GM23338 (cell line): ENCODE measurements around the gene AFF3. TPM values are rescaled to one million over a fixed set of nuclear protein-coding genes. Genes with fewer than 3 reads are reported as not detected.

Source experiments
- ATAC-seq: fragments of 200-7000 bp; cut with Tn5 transposase; 3 replicates; pipeline ENCODE4 v1.9.1; 2020
- DNase-seq: peaks from one replicate; pipeline ENCODE4 v3.0.0-alpha.2; 2015; ENCODE audit warnings: low spot score
- H2AFZ ChIP-seq: fragments of 200-600 bp; sonication (generic); 2 replicates; pipeline ENCODE4 v1.8.0; 2016; ENCODE audit warnings: antibody characterized with exemption, mild to moderate bottlenecking, moderate library complexity
- H3F3A ChIP-seq: fragments of 200-600 bp; sonication (generic); replicated peaks from 2 replicates; pipeline ENCODE4 v1.8.0; 2017; ENCODE audit warnings: antibody characterized with exemption, mixed run types, low read depth
- H3K27ac ChIP-seq: fragments of 200-600 bp; sonication (generic); 2 replicates; pipeline ENCODE4 v1.6.1; 2016; ENCODE audit warnings: low read depth
- H3K27me3 ChIP-seq: fragments of 200-600 bp; sonication (generic); 2 replicates; pipeline ENCODE4 v1.8.0; 2016; ENCODE audit warnings: mild to moderate bottlenecking, mixed run types, moderate library complexity; ENCODE audit not compliant: insufficient read depth
- H3K36me3 ChIP-seq: fragments of 200-600 bp; sonication (generic); 2 replicates; pipeline ENCODE4 v1.8.0; 2016; ENCODE audit warnings: mild to moderate bottlenecking; ENCODE audit not compliant: insufficient read depth
- H3K4me1 ChIP-seq: fragments of 200-600 bp; sonication (generic); 2 replicates; pipeline ENCODE4 v1.8.0; 2016; ENCODE audit warnings: mild to moderate bottlenecking, moderate library complexity; ENCODE audit not compliant: insufficient read depth
- H3K4me2 ChIP-seq: fragments of 200-600 bp; sonication (generic); 2 replicates; pipeline ENCODE4 v1.7.1; 2017; ENCODE audit warnings: mixed run types
- H3K4me3 ChIP-seq: fragments of 200-600 bp; sonication (generic); 2 replicates; pipeline ENCODE4 v1.6.1; 2016; ENCODE audit warnings: mixed run types
- H3K79me2 ChIP-seq: fragments of 200-600 bp; sonication (generic); replicated peaks from 2 replicates; pipeline ENCODE4 v1.8.0; 2017; ENCODE audit warnings: mild to moderate bottlenecking; ENCODE audit not compliant: insufficient read depth
- H3K9me2 ChIP-seq: fragments of 200-600 bp; sonication (generic); 2 replicates; pipeline ENCODE4 v1.8.0; 2017; ENCODE audit not compliant: insufficient read depth
- H4K20me1 ChIP-seq: fragments of 200-600 bp; sonication (generic); replicated peaks from 2 replicates; pipeline ENCODE4 v1.8.0; 2017; ENCODE audit warnings: mild to moderate bottlenecking; ENCODE audit not compliant: insufficient read depth
- H3K27ac Mint-ChIP-seq: 2 replicates; pipeline ENCODE4 v1.8.0; 2020; ENCODE audit warnings: inconsistent platforms, mild to moderate bottlenecking, moderate library complexity, mixed read lengths
- H3K27me3 Mint-ChIP-seq: 3 replicates; pipeline ENCODE4 v1.8.0; 2022; ENCODE audit warnings: low read depth, mild to moderate bottlenecking, moderate library complexity, mixed read lengths, inconsistent platforms; ENCODE audit not compliant: insufficient read depth, poor library complexity
- H3K36me3 Mint-ChIP-seq: 3 replicates; pipeline ENCODE4 v1.8.0; 2021; ENCODE audit warnings: low read depth, mild to moderate bottlenecking, inconsistent platforms, moderate library complexity, mixed read lengths
- H3K4me1 Mint-ChIP-seq: 3 replicates; pipeline ENCODE4 v1.8.0; 2020; ENCODE audit warnings: mild to moderate bottlenecking, inconsistent platforms, mixed read lengths
- H3K4me3 Mint-ChIP-seq: 3 replicates; pipeline ENCODE4 v1.8.0; 2021; ENCODE audit warnings: moderate library complexity, mild to moderate bottlenecking, inconsistent platforms, mixed read lengths
- H3K9me3 Mint-ChIP-seq: 3 replicates; pipeline ENCODE4 v1.8.0; 2020; ENCODE audit warnings: moderate library complexity, mild to moderate bottlenecking, inconsistent platforms, mixed read lengths
- CREB1 ChIP-seq: fragments of 250-450 bp; sonication (Bioruptor Pico); IDR thresholded peaks from 2 replicates; pipeline ENCODE4 v1.5.0; 2020; ENCODE audit warnings: low read depth, mild to moderate bottlenecking, moderate library complexity
- EZH2 ChIP-seq: fragments of 200-600 bp; sonication (generic); IDR thresholded peaks from one replicate; pipeline ENCODE4 v1.8.0; 2017; ENCODE audit warnings: antibody characterized with exemption, mild to moderate bottlenecking, low read depth; ENCODE audit not compliant: unreplicated experiment
- NANOG ChIP-seq: IDR thresholded peaks from 2 replicates; pipeline ENCODE4 v1.6.1; 2016; ENCODE audit warnings: antibody characterized with exemption, borderline replicate concordance
- STAT1 ChIP-seq: IDR thresholded peaks from one replicate; pipeline ENCODE4 v1.6.1; 2016; ENCODE audit warnings: antibody characterized with exemption; ENCODE audit not compliant: unreplicated experiment
- ZNF114 ChIP-seq: fragments of 250-450 bp; sonication (Bioruptor Pico); IDR thresholded peaks from 2 replicates; pipeline ENCODE4 v1.5.0; 2020; ENCODE audit warnings: mild to moderate bottlenecking, moderate library complexity
- ZNF331 ChIP-seq: fragments of 250-450 bp; sonication (Bioruptor Pico); IDR thresholded peaks from 2 replicates; pipeline ENCODE4 v1.5.0; 2020; ENCODE audit warnings: low read depth, mild to moderate bottlenecking, moderate library complexity
- ZNF462 ChIP-seq: fragments of 250-450 bp; sonication (Bioruptor Pico); IDR thresholded peaks from 2 replicates; pipeline ENCODE4 v1.5.0; 2020; ENCODE audit warnings: mild to moderate bottlenecking, moderate library complexity
- polyA plus RNA-seq: library from polyadenylated mRNA; unstranded; fragments of >200 nt; fragmentation: Nextera tagmentation; extraction: Ambion mirVana; gene quantifications from 2 replicates; pipeline ENCODE4 v1.2.1, GENCODE V29; 2016
- total RNA-seq: library from RNA; depleted of rRNA; stranded (reverse); fragments of >200 nt; shearing (Covaris generic); gene quantifications from 2 replicates; pipeline ENCODE4 v1.2.3, GENCODE V29; 2014
- TF ChIP-seq, protein P1 (sequence below): IDR thresholded peaks from one replicate; pipeline ENCODE4 v1.6.1; 2018; ENCODE audit warnings: antibody characterized with exemption; ENCODE audit not compliant: unreplicated experiment

AFF3 gene
- total and polyA plus RNA-seq, 2 experiments from 2014 or later, result 0.73 to 1.4 TPM

DNA sequence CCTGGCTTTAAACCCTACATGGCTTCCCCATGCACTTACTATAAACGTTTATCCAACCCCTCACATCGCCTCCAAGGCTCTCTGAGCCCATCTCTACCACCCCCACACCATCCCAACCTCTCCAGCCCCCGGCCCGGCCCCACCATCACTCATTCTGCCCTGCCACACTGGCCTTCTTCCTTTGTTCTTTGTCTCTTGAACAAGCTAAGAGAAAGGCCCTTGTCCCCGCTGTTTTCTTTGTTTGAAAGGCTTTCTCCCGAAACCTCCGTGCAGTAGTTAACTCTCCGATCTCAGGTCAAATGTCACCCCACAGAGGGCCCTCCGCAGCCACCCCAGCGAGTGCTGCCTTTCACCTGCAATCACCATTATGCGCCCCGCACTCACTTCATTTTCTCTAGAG is 100.4 kb downstream of the AFF3 start:
- H3K9me2 ChIP-seq, result no peaks in the 10 kb centered on the region
- no peaks in the 10 kb centered on the region for H3K27me3 Mint-ChIP-seq
- H2AFZ ChIP-seq, result no peak overlapping the region
- TF ChIP-seq ZNF331 (CRISPR knock-in tag) (no peak), NANOG (no peak), ZNF114 (no peak), ZNF462 (CRISPR knock-in tag) (no peak), STAT1 (no peak), CREB1 (CRISPR knock-in tag) (no peak), EZH2 (no peak)
- TF ChIP-seq, protein P1, sequence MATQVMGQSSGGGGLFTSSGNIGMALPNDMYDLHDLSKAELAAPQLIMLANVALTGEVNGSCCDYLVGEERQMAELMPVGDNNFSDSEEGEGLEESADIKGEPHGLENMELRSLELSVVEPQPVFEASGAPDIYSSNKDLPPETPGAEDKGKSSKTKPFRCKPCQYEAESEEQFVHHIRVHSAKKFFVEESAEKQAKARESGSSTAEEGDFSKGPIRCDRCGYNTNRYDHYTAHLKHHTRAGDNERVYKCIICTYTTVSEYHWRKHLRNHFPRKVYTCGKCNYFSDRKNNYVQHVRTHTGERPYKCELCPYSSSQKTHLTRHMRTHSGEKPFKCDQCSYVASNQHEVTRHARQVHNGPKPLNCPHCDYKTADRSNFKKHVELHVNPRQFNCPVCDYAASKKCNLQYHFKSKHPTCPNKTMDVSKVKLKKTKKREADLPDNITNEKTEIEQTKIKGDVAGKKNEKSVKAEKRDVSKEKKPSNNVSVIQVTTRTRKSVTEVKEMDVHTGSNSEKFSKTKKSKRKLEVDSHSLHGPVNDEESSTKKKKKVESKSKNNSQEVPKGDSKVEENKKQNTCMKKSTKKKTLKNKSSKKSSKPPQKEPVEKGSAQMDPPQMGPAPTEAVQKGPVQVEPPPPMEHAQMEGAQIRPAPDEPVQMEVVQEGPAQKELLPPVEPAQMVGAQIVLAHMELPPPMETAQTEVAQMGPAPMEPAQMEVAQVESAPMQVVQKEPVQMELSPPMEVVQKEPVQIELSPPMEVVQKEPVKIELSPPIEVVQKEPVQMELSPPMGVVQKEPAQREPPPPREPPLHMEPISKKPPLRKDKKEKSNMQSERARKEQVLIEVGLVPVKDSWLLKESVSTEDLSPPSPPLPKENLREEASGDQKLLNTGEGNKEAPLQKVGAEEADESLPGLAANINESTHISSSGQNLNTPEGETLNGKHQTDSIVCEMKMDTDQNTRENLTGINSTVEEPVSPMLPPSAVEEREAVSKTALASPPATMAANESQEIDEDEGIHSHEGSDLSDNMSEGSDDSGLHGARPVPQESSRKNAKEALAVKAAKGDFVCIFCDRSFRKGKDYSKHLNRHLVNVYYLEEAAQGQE, result no peak
- DNase-seq (peak; percentile 14), ATAC-seq (peak; percentile 85)
- H3K4me1 ChIP-seq, result no peaks in the 10 kb centered on the region
- H3K79me2 ChIP-seq, result no peaks in the 10 kb centered on the region
- H3K27ac ChIP-seq, result no peak overlapping the region
- H3K36me3 ChIP-seq, result no peaks in the 10 kb centered on the region
- no peaks in the 10 kb centered on the region for H3F3A ChIP-seq
- H3K4me2 ChIP-seq, result no peak overlapping the region
- H3K9me3 Mint-ChIP-seq, result no peaks in the 10 kb centered on the region
- no peak overlapping the region for H3K27ac Mint-ChIP-seq
- no peak overlapping the region for H3K4me3 ChIP-seq
- no peaks in the 10 kb centered on the region for H4K20me1 ChIP-seq
- H3K36me3 Mint-ChIP-seq, result no peaks in the 10 kb centered on the region
- peaks cover 10% of the 10 kb centered on the region; the same call in 2 of the 3 replicates for H3K4me1 Mint-ChIP-seq
- H3K27me3 ChIP-seq, result no peaks in the 10 kb centered on the region
- no peak overlapping the region; the same call in 2 of the 3 replicates for H3K4me3 Mint-ChIP-seq
